Measurements from ENCODE around the gene PRIM2.
"Not testable (repeated sequence)": the region's sequence is repeated elsewhere in the genome, so short reads cannot be mapped to it uniquely, and the experiment has no call there.

PRIM2 gene

GRCh38 chr6:57579489-57579888 lies 262.1 kb downstream of the PRIM2 start:
- not testable (repeated sequence) for H3K4me3 ChIP-seq (ENCODE audit: low read length)
- peak; percentile 0 for DNase-seq (ENCODE audit: low read depth)
- TF ChIP-seq CTCF (IDR thresholded peaks at IDR 0.05; ENCODE audit: insufficient read depth, low read depth, low read length, missing control alignments): peak; percentile 29

GRCh38 chr6:57581586-57581985 lies 264.2 kb downstream of the PRIM2 start:
- not testable (repeated sequence) for DNase-seq (ENCODE audit: low read depth); H3K4me3 ChIP-seq (ENCODE audit: low read length)

GRCh38 chr6:57601105-57601504 lies 283.7 kb downstream of the PRIM2 start:
- not testable (repeated sequence) for DNase-seq (ENCODE audit: low read depth); H3K4me3 ChIP-seq (ENCODE audit: low read length)

- not testable (repeated sequence) for H3K4me3 ChIP-seq (ENCODE audit: low read length); DNase-seq (ENCODE audit: low read depth)
Observed at GRCh38 chr6:57605303-57605702, 287.9 kb downstream of the PRIM2 start.

GRCh38 chr6:57606331-57606730 lies 288.9 kb downstream of the PRIM2 start:
- H3K4me3 ChIP-seq (ENCODE audit: low read length); DNase-seq (ENCODE audit: low read depth): not testable (repeated sequence)

GRCh38 chr6:57610612-57611011 lies 293.2 kb downstream of the PRIM2 start:
- DNase-seq (ENCODE audit: low read depth); H3K4me3 ChIP-seq (ENCODE audit: low read length): not testable (repeated sequence)

- DNase-seq (ENCODE audit: low read depth): not testable (repeated sequence)
Observed at GRCh38 chr6:57618959-57619358, 301.5 kb downstream of the PRIM2 start.

GRCh38 chr6:57631773-57632172 lies 314.3 kb downstream of the PRIM2 start:
- not testable (repeated sequence) for H3K4me3 ChIP-seq (ENCODE audit: low read length); DNase-seq (ENCODE audit: low read depth)

More at GRCh38 chr6:57618959-57619358, 301.5 kb downstream of the PRIM2 start:
- H3K4me3 ChIP-seq (ENCODE audit: low read length): not testable (repeated sequence)

GRCh38 chr6:57658526-57658925 lies 341.1 kb downstream of the PRIM2 start:
- not testable (repeated sequence) for H3K4me3 ChIP-seq (ENCODE audit: low read length)
- DNase-seq (ENCODE audit: low read depth): peak; percentile 24

GRCh38 chr6:57659794-57660193 lies 342.4 kb downstream of the PRIM2 start:
- H3K4me3 ChIP-seq (ENCODE audit: low read length); DNase-seq (ENCODE audit: low read depth): not testable (repeated sequence)

- DNase-seq (ENCODE audit: low read depth); H3K4me3 ChIP-seq (ENCODE audit: low read length): not testable (repeated sequence)
Observed at GRCh38 chr6:57660940-57661339, 343.5 kb downstream of the PRIM2 start.

- not testable (repeated sequence) for H3K4me3 ChIP-seq (ENCODE audit: low read length); DNase-seq (ENCODE audit: low read depth)
Observed at GRCh38 chr6:57668108-57668507, 350.7 kb downstream of the PRIM2 start.

GRCh38 chr6:57671237-57671636 lies 353.8 kb downstream of the PRIM2 start:
- DNase-seq (ENCODE audit: low read depth); H3K4me3 ChIP-seq (ENCODE audit: low read length): not testable (repeated sequence)

- peak; percentile 16 for DNase-seq (ENCODE audit: low read depth)
- TF ChIP-seq CTCF (IDR thresholded peaks at IDR 0.05; ENCODE audit: insufficient read depth, low read depth, low read length, missing control alignments): peak; percentile 32
- H3K4me3 ChIP-seq (ENCODE audit: low read length): not testable (repeated sequence)
Observed at GRCh38 chr6:57671937-57672627, 354.7 kb downstream of the PRIM2 start.
